Stimulated activated CD8-positive, alpha-beta memory T cell treated with anti-CD3 and anti-CD28 coated beads, Interleukin-7, amount 100 ng/mL, for 48 hours (primary cell): ENCODE results near the gene DHRS2.

Experiments used
- DNase-seq, 2 donors: peaks; one replicate each; pipeline ENCODE4 v3.0.0-alpha.2; 2020; ENCODE audit warnings: low read depth in 1 of 2; ENCODE audit errors: extremely low read depth in 1 of 2

Gene DHRS2

GRCh38 chr14:23645812-23646647 lies 9.9 kb downstream of the DHRS2 start:
- DNase-seq = no peak

- DNase-seq = no peak
Measured at GRCh38 chr14:23646648-23647549, 10.7 kb downstream of the DHRS2 start.

- DNase-seq = no peak
Measured at GRCh38 chr14:23647619-23648018, 11.5 kb downstream of the DHRS2 start.

GRCh38 chr14:23648764-23649460 lies 12.7 kb downstream of the DHRS2 start:
- no peak for DNase-seq

- no peak for DNase-seq
Measured at GRCh38 chr14:23650506-23650905, 14.3 kb downstream of the DHRS2 start.

GRCh38 chr14:23653051-23653450 lies 16.9 kb downstream of the DHRS2 start:
- DNase-seq = no peak

- no peak for DNase-seq
Measured at GRCh38 chr14:23654231-23654630, 18.1 kb downstream of the DHRS2 start.

GRCh38 chr14:23657959-23658470 lies 21.9 kb downstream of the DHRS2 start:
- no peak for DNase-seq

GRCh38 chr14:23660290-23661226 lies 24.4 kb downstream of the DHRS2 start:
- DNase-seq = peak in 1 of 2 donors; percentile 2

- no peak for DNase-seq
Measured at GRCh38 chr14:23661542-23661941, 25.4 kb downstream of the DHRS2 start.

GRCh38 chr14:23663127-23663526 lies 27.0 kb downstream of the DHRS2 start:
- DNase-seq = no peak

- no peak for DNase-seq
Measured at GRCh38 chr14:23663711-23664110, 27.5 kb downstream of the DHRS2 start.

GRCh38 chr14:23664207-23664885 lies 28.2 kb downstream of the DHRS2 start:
- DNase-seq = no peak

- DNase-seq = no peak
Measured at GRCh38 chr14:23665302-23666016, 29.3 kb downstream of the DHRS2 start.

GRCh38 chr14:23667134-23667533 lies 31.0 kb downstream of the DHRS2 start:
- DNase-seq = no peak

GRCh38 chr14:23669441-23669840 lies 33.3 kb downstream of the DHRS2 start:
- DNase-seq = no peak

- DNase-seq = no peak
Measured at GRCh38 chr14:23670481-23670880, 34.3 kb downstream of the DHRS2 start.

- no peak for DNase-seq
Measured at GRCh38 chr14:23672200-23672599, 36.0 kb downstream of the DHRS2 start.

GRCh38 chr14:23675337-23675736 lies 39.2 kb downstream of the DHRS2 start:
- DNase-seq = no peak
